B cell (primary cell): Measurements from ENCODE around the gene PPARD. TPM values are rescaled to one million over a fixed set of nuclear protein-coding genes. Genes with fewer than 3 reads are reported as not detected.
"Not testable (repeated sequence)": the region's sequence is repeated elsewhere in the genome, so short reads cannot be mapped to it uniquely, and the experiment has no call there.

Experiments
- ATAC-seq: fragments of 200-7000 bp; cut with Tn5 transposase; one replicate; pipeline ENCODE4 v1.10.0; 2021; ENCODE audit warnings: low read depth, mild to moderate bottlenecking, moderate number of reproducible peaks, moderate library complexity
- CTCF ChIA-PET: fragments of 350-600 bp; sonication (Branson Sonifier 250); formaldehyde crosslinking; loops from one replicate; lab custom pipeline; 2021; ENCODE audit warnings: antibody characterized with exemption, inconsistent platforms; lab: Charles Lee
- POLR2A ChIA-PET: fragments of 350-600 bp; sonication (Branson Sonifier 250); formaldehyde crosslinking; loops from one replicate; lab custom pipeline; 2021; ENCODE audit warnings: antibody characterized with exemption; lab: Charles Lee
- DNase-seq: peaks from one replicate; pipeline ENCODE4 v3.0.0; 2013
- H2AFZ ChIP-seq: 2 replicates; pipeline ENCODE4 v1.6.1; 2012; ENCODE audit warnings: mild to moderate bottlenecking, low read depth, low read length; ENCODE audit not compliant: insufficient read depth, poor library complexity, severe bottlenecking
- H3K27ac ChIP-seq, 2 donors: 1 replicate in 1 of 2; 2 replicates in 1 of 2; pipeline ENCODE4 v1.5.1; 2012 to 2013; ENCODE audit warnings: low read length in 2 of 2, mild to moderate bottlenecking in 2 of 2, moderate library complexity in 1 of 2
- H3K27me3 ChIP-seq, 4 experiments: fragments of 200-600 bp in 1 of 4; sonication (generic) in 1 of 4; replicated peaks in 1 of 4; 1 replicate in 2 of 4; 2 replicates in 2 of 4; pipeline versions ENCODE4 v1.6.1 to v1.7.0; 2013 to 2016; ENCODE audit warnings: low read length in 3 of 4, mild to moderate bottlenecking in 2 of 4, mixed read lengths in 1 of 4, moderate library complexity in 1 of 4; ENCODE audit not compliant: insufficient read depth in 4 of 4, control insufficient read depth in 3 of 4; ENCODE audit errors: control extremely low read depth in 1 of 4
- H3K36me3 ChIP-seq, 2 experiments: replicated peaks in 1 of 2; 1 replicate in 1 of 2; 2 replicates in 1 of 2; pipeline versions ENCODE4 v1.6.1 to v1.7.1; 2013; ENCODE audit warnings: low read length in 1 of 2; ENCODE audit not compliant: insufficient read depth in 2 of 2, control insufficient read depth in 1 of 2; ENCODE audit errors: control extremely low read depth in 1 of 2, extremely low read depth in 1 of 2
- H3K4me1 ChIP-seq, 2 donors: fragments of 200-600 bp in 1 of 2; sonication (generic) in 1 of 2; 1 replicate in 1 of 2; 2 replicates in 1 of 2; pipeline versions ENCODE4 v1.5.1 to v1.6.1; 2013 to 2017; ENCODE audit warnings: low read length in 2 of 2; ENCODE audit not compliant: control insufficient read depth in 2 of 2, insufficient read depth in 2 of 2
- H3K4me2 ChIP-seq: replicated peaks from 2 replicates; pipeline ENCODE3; 2012; ENCODE audit warnings: mild to moderate bottlenecking, low read depth, low read length; ENCODE audit not compliant: poor library complexity, severe bottlenecking
- H3K4me3 ChIP-seq, 5 experiments: fragments of 200-600 bp in 1 of 5; sonication (generic) in 1 of 5; 1 replicate in 3 of 5; 2 replicates in 2 of 5; pipeline versions ENCODE4 v1.5.1 to v1.7.0; 2011 to 2016; ENCODE audit warnings: low read length in 4 of 5, mild to moderate bottlenecking in 4 of 5, low read depth in 2 of 5, control low read depth in 1 of 5, moderate library complexity in 1 of 5; ENCODE audit not compliant: insufficient read depth in 1 of 5; ENCODE audit errors: control extremely low read depth in 1 of 5, extremely low read depth in 1 of 5
- H3K79me2 ChIP-seq: fragments of 200-600 bp; sonication (generic); one replicate; pipeline ENCODE4 v1.6.0; 2016; ENCODE audit warnings: low read length; ENCODE audit not compliant: control insufficient read depth, insufficient read depth
- H3K9ac ChIP-seq: fragments of 200-600 bp; sonication (generic); 2 replicates; pipeline ENCODE4 v1.6.1; 2017; ENCODE audit warnings: mild to moderate bottlenecking, low read length, moderate library complexity
- H3K9me3 ChIP-seq, 3 donors: one replicate each; pipeline versions ENCODE4 v1.6.1 to v1.7.1; 2013; ENCODE audit warnings: low read length in 2 of 3; ENCODE audit not compliant: control insufficient read depth in 2 of 3, insufficient read depth in 1 of 3; ENCODE audit errors: control extremely low read depth in 1 of 3
- H4K20me1 ChIP-seq: 2 replicates; pipeline ENCODE4 v1.6.0; 2012; ENCODE audit warnings: mild to moderate bottlenecking, low read length; ENCODE audit not compliant: insufficient read depth, control insufficient read depth, poor library complexity, severe bottlenecking
- H3K27ac Mint-ChIP-seq: one replicate; pipeline ENCODE4 v1.8.0; 2021; ENCODE audit warnings: mixed read lengths
- H3K27me3 Mint-ChIP-seq: one replicate; pipeline ENCODE4 v1.8.0; 2021; ENCODE audit warnings: mixed read lengths
- H3K4me1 Mint-ChIP-seq: one replicate; pipeline ENCODE4 v1.8.0; 2021; ENCODE audit warnings: mixed read lengths
- H3K4me3 Mint-ChIP-seq: one replicate; pipeline ENCODE4 v1.8.0; 2021; ENCODE audit warnings: mixed read lengths
- H3K9me3 Mint-ChIP-seq: one replicate; pipeline ENCODE4 v1.8.0; 2022; ENCODE audit warnings: mixed read lengths; ENCODE audit not compliant: insufficient read depth
- CTCF ChIP-seq: fragments of 200-600 bp; IDR thresholded peaks from one replicate; pipeline ENCODE4 v1.8.0; 2022; ENCODE audit warnings: antibody characterized with exemption, mild to moderate bottlenecking
- EZH2 ChIP-seq: IDR thresholded peaks from 2 replicates; pipeline ENCODE4 v1.6.1; 2012; ENCODE audit warnings: borderline replicate concordance, low read depth, mild to moderate bottlenecking, moderate library complexity, low read length; ENCODE audit not compliant: insufficient read depth, poor library complexity, severe bottlenecking
- WGBS: methylation state at CpG from one replicate; pipeline ENCODE4 v1.1.5; 2013; ENCODE audit warnings: missing lambda C conversion rate; ENCODE audit not compliant: insufficient coverage; 5-methylcytosine and 5-hydroxymethylcytosine counted together
- intact Hi-C: fragments of 100-400 bp; cut with micrococcal nuclease; formaldehyde crosslinking; loops from one replicate; pipeline ENCODE4 v1.10.0; 2022
- polyA plus RNA-seq: library from polyadenylated mRNA; depleted of rRNA; stranded (reverse); fragments of >200 nt; gene quantifications from 2 replicates; pipeline ENCODE4 v1.2.3, GENCODE V29; 2012
- total RNA-seq, 2 donors: library from RNA; stranded (reverse); fragments of 120-200 nt in 1 of 2; gene quantifications; 1 replicate in 1 of 2; 2 replicates in 1 of 2; pipeline versions ENCODE4 v1.2.3 to v1.2.4, GENCODE V29; 2013 to 2022

Gene PPARD
- total and polyA plus RNA-seq, 2 donors (not counting 1 experiment from before 2014, with no cell fraction given) = 37.9 to 38.9 TPM

- WGBS = 100% methylated on average over 1 of the region's 1 CpG
- Histone ChIP-seq H3K27ac (peak overlapping the region; percentile 86 to 98), H3K4me1 (peaks cover 56 to 70% of the 10 kb centered on the region in 2 donors), H4K20me1 (no peaks in the 10 kb centered on the region), H3K9me3 (no peaks in the 10 kb centered on the region), H2AFZ (no peak overlapping the region), H3K79me2 (peaks cover 97% of the 10 kb centered on the region), H3K27me3 (no peaks in the 10 kb centered on the region), H3K36me3 (peaks cover 0 to 20% of the 10 kb centered on the region in 2 experiments), H3K4me3 (no peak overlapping the region), H3K4me2 (no peak overlapping the region), H3K9ac (no peak overlapping the region)
- H3K9me3 Mint-ChIP-seq = no peaks in the 10 kb centered on the region
- no peak for ATAC-seq
- DNase-seq = no peak
- intact Hi-C loops = no loop called here
- H3K4me3 Mint-ChIP-seq = peak overlapping the region; percentile 53
- POLR2A ChIA-PET = interaction anchor here (0.6 kb wide), 1 partner anchor 276 kb away, joined by 8 read pairs; no protein-coding TSS in a partner anchor
- H3K27ac Mint-ChIP-seq = peak overlapping the region; percentile 97
- no peaks in the 10 kb centered on the region for H3K27me3 Mint-ChIP-seq
- CTCF ChIA-PET = interaction anchor here (0.7 to 2.2 kb wide), 4 partner anchors 23 to 548 kb away, joined by 3 to 19 read pairs (median 4); partner anchors contain the start of genes ARMC12 and FANCE
- peaks cover 71% of the 10 kb centered on the region for H3K4me1 Mint-ChIP-seq
- no peak for TF ChIP-seq CTCF
- no peak for TF ChIP-seq EZH2
Measured at GRCh38 chr6:35304299-35304698, 38.1 kb upstream of the PPARD start.

GRCh38 chr6:35305117-35305516, 37.2 kb upstream of the PPARD start:
- no peak overlapping the region for H3K9ac ChIP-seq
- ATAC-seq (no peak), DNase-seq (no peak)
- no peak overlapping the region for H2AFZ ChIP-seq
- H3K27me3 Mint-ChIP-seq = no peaks in the 10 kb centered on the region
- H3K4me3 ChIP-seq = no peak overlapping the region
- peaks cover 56 to 70% of the 10 kb centered on the region in 2 donors for H3K4me1 ChIP-seq
- H3K27ac Mint-ChIP-seq = no peak overlapping the region
- peaks cover 97% of the 10 kb centered on the region for H3K79me2 ChIP-seq
- H4K20me1 ChIP-seq = no peaks in the 10 kb centered on the region
- CTCF ChIA-PET = interaction anchor here (0.7 to 1.4 kb wide), 3 partner anchors 23 to 146 kb away, joined by 3 to 9 read pairs (median 6); no protein-coding TSS in a partner anchor
- 100% methylated on average over 1 of the region's 8 CpGs for WGBS
- H3K4me2 ChIP-seq = no peak overlapping the region
- peak overlapping the region; percentile 1 to 98 for H3K27ac ChIP-seq
- H3K4me3 Mint-ChIP-seq = no peak overlapping the region
- H3K9me3 ChIP-seq = no peaks in the 10 kb centered on the region
- peaks cover 0 to 27% of the 10 kb centered on the region in 2 experiments for H3K36me3 ChIP-seq
- H3K27me3 ChIP-seq = no peaks in the 10 kb centered on the region
- intact Hi-C loops = no loop called here
- H3K4me1 Mint-ChIP-seq = peaks cover 71% of the 10 kb centered on the region
- TF ChIP-seq CTCF = no peak
- no peaks in the 10 kb centered on the region for H3K9me3 Mint-ChIP-seq
- POLR2A ChIA-PET = interaction anchor here (0.6 to 0.7 kb wide), 2 partner anchors 150 to 617 kb away, joined by 4 to 5 read pairs; no protein-coding TSS in a partner anchor

DNA sequence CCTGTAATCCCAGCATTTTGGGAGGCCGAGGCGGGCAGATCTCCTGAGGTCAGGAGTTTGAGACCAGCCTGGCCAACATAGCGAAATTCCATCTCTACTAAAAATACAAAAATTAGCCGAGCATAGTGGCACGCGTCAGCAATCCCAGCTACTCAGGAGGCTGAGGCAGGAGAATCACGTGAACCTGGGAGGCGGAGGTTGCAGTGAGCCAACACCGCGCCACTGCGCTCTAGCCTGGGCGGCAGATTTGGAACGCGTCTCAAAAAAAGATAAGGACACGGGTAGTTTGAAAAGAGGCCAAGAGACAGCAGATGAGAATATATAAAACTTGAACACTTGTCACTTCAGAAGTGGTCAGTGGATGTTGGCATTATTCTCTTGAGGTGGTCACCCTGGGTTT, 35.2 kb upstream of the PPARD start:
- CTCF ChIA-PET = interaction anchor here (1.2 to 1.4 kb wide), 2 partner anchors 18 to 23 kb away, joined by 3 to 4 read pairs; no protein-coding TSS in a partner anchor
- H3K9me3 Mint-ChIP-seq, POLR2A ChIA-PET, H3K9ac ChIP-seq, H2AFZ ChIP-seq, H3K27me3 Mint-ChIP-seq, H3K4me3 Mint-ChIP-seq, DNase-seq, ATAC-seq, H3K4me2 ChIP-seq, H3K9me3 ChIP-seq, H3K4me3 ChIP-seq, H3K27me3 ChIP-seq, H3K27ac ChIP-seq, H4K20me1 ChIP-seq, intact Hi-C loops: not testable (repeated sequence)
- H3K4me1 ChIP-seq = peaks cover 56 to 70% of the 10 kb centered on the region in 2 donors
- peaks cover 0 to 41% of the 10 kb centered on the region in 2 experiments for H3K36me3 ChIP-seq
- 99% methylated on average over 15 of the region's 15 CpGs for WGBS
- H3K4me1 Mint-ChIP-seq = peaks cover 74% of the 10 kb centered on the region
- H3K79me2 ChIP-seq = peaks cover 98% of the 10 kb centered on the region
- peak overlapping the region; percentile 61 for H3K27ac Mint-ChIP-seq
